A549 (cell line): ENCODE results near the gene SYT8. TPM values are rescaled to one million over a fixed set of nuclear protein-coding genes. Genes with fewer than 3 reads are reported as not detected.
A peak's percentile ranks its signal among the peaks of the same experiment; 100 is the strongest.
"Not testable (repeated sequence)": the region's sequence is repeated elsewhere in the genome, so short reads cannot be mapped to it uniquely, and the experiment has no call there.

ENCODE experiments used
- ATAC-seq, 2 experiments: fragments of 200-7000 bp in 1 of 2; fragments of >200 bp in 1 of 2; cut with Nextera tagmentation in 1 of 2; cut with Tn5 transposase in 1 of 2; 3 replicates each; pipeline versions ENCODE4 v1.8.0 to v1.9.1; 2018 to 2020; ENCODE audit warnings: mild to moderate bottlenecking in 1 of 2, moderate library complexity in 1 of 2
- CTCF ChIA-PET: fragments of 300-600 bp; sonication (Branson Sonifier 250); formaldehyde crosslinking; extraction: SDS; loops from one replicate; lab custom pipeline; 2021; ENCODE audit warnings: antibody characterized with exemption, inconsistent platforms; lab: Yijun Ruan, JAX
- POLR2A ChIA-PET: fragments of 350-600 bp; formaldehyde crosslinking; extraction: SDS; loops from one replicate; lab custom pipeline; 2021; ENCODE audit warnings: antibody characterized with exemption, inconsistent platforms; lab: Yijun Ruan, JAX
- DNase-seq, 2 experiments: peaks; one replicate each; pipeline versions ENCODE4 v3.0.0 to v3.0.0-alpha.2; 2011 to 2016; ENCODE audit warnings: low read depth in 1 of 2, low spot score in 1 of 2
- FAIRE-seq: peaks from 2 replicates; lab custom pipeline; 2011; peaks lifted over from hg19 to GRCh38; lab: Jason Lieb, UNC
- H3K27ac ChIP-seq, 2 experiments: fragments of >200 bp; sonication (Bioruptor Twin); formaldehyde crosslinking; 3 replicates each; pipeline ENCODE4 v1.5.1; 2016 to 2017
- H3K4me1 ChIP-seq: fragments of >200 bp; sonication (Bioruptor Twin); formaldehyde crosslinking; 3 replicates; pipeline ENCODE4 v1.6.1; 2016
- H3K4me2 ChIP-seq: fragments of >200 bp; sonication (Bioruptor Twin); formaldehyde crosslinking; 3 replicates; pipeline ENCODE4 v1.6.1; 2016
- H3K4me3 ChIP-seq: fragments of >200 bp; sonication (Bioruptor Twin); formaldehyde crosslinking; 3 replicates; pipeline ENCODE4 v1.5.1; 2016
- H3K9me3 ChIP-seq: fragments of >200 bp; sonication (Bioruptor Twin); formaldehyde crosslinking; 3 replicates; pipeline ENCODE4 v1.6.1; 2016
- CBX2 ChIP-seq: fragments of 200-600 bp; sonication (generic); IDR thresholded peaks from 2 replicates; pipeline ENCODE4 v1.6.1; 2016; ENCODE audit warnings: low read depth, mild to moderate bottlenecking, borderline replicate concordance
- EHMT2 ChIP-seq: fragments of 200-600 bp; sonication (generic); IDR thresholded peaks from 2 replicates; pipeline ENCODE4 v1.6.1; 2016; ENCODE audit warnings: antibody characterized with exemption, low read depth, mild to moderate bottlenecking, moderate library complexity
- EP300 ChIP-seq, 2 experiments: fragments of >200 bp; sonication (Bioruptor Twin); formaldehyde crosslinking; IDR thresholded peaks; 2 replicates in 1 of 2; 3 replicates in 1 of 2; pipeline ENCODE4 v1.6.1; 2016 to 2017
- FOSB ChIP-seq: fragments of 250-450 bp; sonication (Bioruptor Pico); IDR thresholded peaks from 2 replicates; pipeline ENCODE4 v1.5.0; 2020; ENCODE audit warnings: mild to moderate bottlenecking, moderate library complexity
- FOXS1 ChIP-seq: fragments of 250-450 bp; sonication (Bioruptor Pico); IDR thresholded peaks from 2 replicates; pipeline ENCODE4 v1.5.0; 2020; ENCODE audit warnings: mild to moderate bottlenecking, moderate library complexity
- JUNB ChIP-seq: fragments of >200 bp; sonication (Bioruptor Twin); formaldehyde crosslinking; IDR thresholded peaks from 2 replicates; pipeline ENCODE4 v1.6.1; 2016
- NPAS2 ChIP-seq: fragments of 250-450 bp; sonication (Bioruptor Pico); IDR thresholded peaks from 2 replicates; pipeline ENCODE4 v1.8.0; 2022; ENCODE audit warnings: mild to moderate bottlenecking, moderate library complexity, borderline replicate concordance
- NR3C1 ChIP-seq: fragments of >200 bp; sonication (Bioruptor Twin); formaldehyde crosslinking; IDR thresholded peaks from 3 replicates; pipeline ENCODE4 v1.6.1; 2017
- PHF8 ChIP-seq: fragments of 200-600 bp; sonication (generic); IDR thresholded peaks from 2 replicates; pipeline ENCODE4 v1.6.1; 2016; ENCODE audit warnings: low read depth, mild to moderate bottlenecking, antibody characterized with exemption, moderate library complexity, borderline replicate concordance
- POLR2AphosphoS2 ChIP-seq: conservative IDR thresholded peaks from 2 replicates; pipeline ENCODE4 v1.6.1; 2012; ENCODE audit warnings: low read length, improper control_type of control experiment, inconsistent platforms
- RAD21 ChIP-seq, 2 experiments: fragments of >200 bp in 1 of 2; sonication (Bioruptor Twin) in 1 of 2; formaldehyde crosslinking in 1 of 2; IDR thresholded peaks in 1 of 2; conservative IDR thresholded peaks in 1 of 2; 2 replicates in 1 of 2; 3 replicates in 1 of 2; pipeline ENCODE4 v1.6.1; 2012 to 2018; ENCODE audit warnings: inconsistent platforms in 1 of 2
- RARB ChIP-seq: fragments of 250-450 bp; sonication (Bioruptor Pico); IDR thresholded peaks from 2 replicates; pipeline ENCODE4 v1.8.0; 2021; ENCODE audit warnings: mild to moderate bottlenecking, moderate library complexity
- RCOR1 ChIP-seq: fragments of 150-350 bp; IDR thresholded peaks from 2 replicates; pipeline ENCODE4 v1.6.1; 2014; ENCODE audit warnings: antibody characterized with exemption, low read length, low read depth
- SMC3 ChIP-seq: fragments of >200 bp; sonication (Bioruptor Twin); formaldehyde crosslinking; IDR thresholded peaks from 3 replicates; pipeline ENCODE4 v1.6.1; 2018; ENCODE audit warnings: inconsistent platforms
- TFCP2L1 ChIP-seq: fragments of 250-450 bp; sonication (Bioruptor Pico); IDR thresholded peaks from 2 replicates; pipeline ENCODE4 v1.5.0; 2021; ENCODE audit warnings: mild to moderate bottlenecking
- ZC3H11A ChIP-seq: fragments of 450-650 bp; IDR thresholded peaks from 2 replicates; pipeline ENCODE4 v1.6.1; 2014; ENCODE audit warnings: antibody characterized with exemption, mild to moderate bottlenecking
- ZFP36 ChIP-seq: fragments of 450-650 bp; IDR thresholded peaks from 2 replicates; pipeline ENCODE4 v1.6.1; 2014; ENCODE audit warnings: borderline replicate concordance; ENCODE audit not compliant: partially characterized antibody
- ZSCAN20 ChIP-seq: fragments of 250-450 bp; sonication (Bioruptor Pico); IDR thresholded peaks from 2 replicates; pipeline ENCODE4 v1.8.0; 2022; ENCODE audit warnings: mild to moderate bottlenecking, moderate library complexity
- WGBS: methylation state at CpG from one replicate; pipeline ENCODE4 v1.1.6; 2017; ENCODE audit errors: missing lambda C conversion rate; 5-methylcytosine and 5-hydroxymethylcytosine counted together
- polyA plus RNA-seq, 4 experiments: library from polyadenylated mRNA; depleted of rRNA in 3 of 4; stranded (reverse); fragments of >200 nt; fragmentation: RNase III in 1 of 4; extraction: RNeasy Plus Mini Kit Qiagen cat#74134 plus additional on column Dnase treatment in 1 of 4; gene quantifications; 2 replicates in 3 of 4; 3 replicates in 1 of 4; pipeline ENCODE4 v1.2.3, GENCODE V29; 2011 to 2017
- TF ChIP-seq, protein P1 (sequence below): fragments of 200-600 bp; sonication (generic); IDR thresholded peaks from 2 replicates; pipeline ENCODE4 v1.6.1; 2016; ENCODE audit warnings: antibody characterized with exemption, mild to moderate bottlenecking, moderate library complexity
- TF ChIP-seq, protein P2 (sequence below): IDR thresholded peaks from 2 replicates; pipeline ENCODE4 v1.6.1; 2012; ENCODE audit warnings: low read depth, borderline replicate concordance
- TF ChIP-seq, protein P3 (sequence below): fragments of >200 bp; sonication (Bioruptor Twin); formaldehyde crosslinking; IDR thresholded peaks from 3 replicates; pipeline ENCODE4 v1.5.1; 2016
- TF ChIP-seq, protein P4 (sequence below): IDR thresholded peaks from 2 replicates; pipeline ENCODE4 v1.6.1; 2012
- TF ChIP-seq, protein P5 (sequence below): IDR thresholded peaks from 2 replicates; pipeline ENCODE4 v1.6.1; 2012

The SYT8 gene
- polyA plus RNA-seq, 2 of the 4 experiments (the other 2 are of a cell fraction): 0.25 TPM; not detected in 1

DNA sequence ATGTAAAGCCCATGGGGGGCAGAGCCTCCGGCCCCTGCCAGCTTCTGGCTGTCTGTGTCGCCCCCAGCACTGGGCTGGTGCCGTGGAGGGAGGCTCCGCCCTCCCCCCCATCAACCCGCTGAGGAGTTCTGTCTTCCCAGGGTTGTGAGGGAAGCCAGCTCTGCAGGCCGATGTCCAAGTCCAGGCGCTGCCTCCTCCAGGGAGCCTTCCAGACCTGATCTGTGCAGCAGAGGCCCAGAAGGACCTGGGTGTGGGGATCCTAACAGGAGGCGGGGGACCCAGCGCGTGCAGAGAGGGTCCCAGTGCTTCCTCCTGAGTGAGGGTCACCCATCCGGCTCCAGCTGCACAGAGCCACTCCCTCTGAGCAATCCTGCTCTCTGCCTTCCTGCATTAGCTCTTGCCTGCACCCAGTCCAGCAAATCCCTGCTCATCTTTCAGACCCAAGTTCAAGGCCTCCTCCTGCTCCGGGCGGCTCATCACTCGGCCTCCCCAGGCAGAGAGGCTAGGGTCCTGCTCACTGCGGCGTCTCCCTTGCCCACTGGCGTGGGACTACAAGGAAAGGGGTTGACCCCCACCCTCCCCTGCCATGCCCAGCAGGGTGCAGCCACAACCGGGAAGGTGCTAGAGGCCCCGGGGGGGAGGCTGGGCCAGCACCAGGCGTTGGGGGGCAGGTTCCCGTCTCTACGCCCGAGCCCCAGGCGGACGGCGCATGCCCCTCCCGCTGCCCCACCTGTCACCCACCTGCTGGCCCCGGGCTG, 40.5 kb downstream of the SYT8 start:
- H3K4me3 ChIP-seq: no peak overlapping the region
- 82% methylated on average over 15 of the region's 28 CpGs for WGBS
- H3K4me1 ChIP-seq: peaks cover 24% of the 10 kb centered on the region
- POLR2A ChIA-PET: no interaction called here
- H3K27ac ChIP-seq: peak overlapping the region in 1 of 2 experiments; percentile 48; a peak in 1 of 6 replicates
- CTCF ChIA-PET: interaction anchor here (1.0 to 10.1 kb wide), 17 partner anchors 7 to 277 kb away, joined by 3 to 334 read pairs (median 7); partner anchors contain the start of genes PRR33, TNNI2 and TNNT3
- no peak overlapping the region for H3K4me2 ChIP-seq
- no peaks in the 10 kb centered on the region for H3K9me3 ChIP-seq
- TF ChIP-seq ZFP36 (peak; percentile 60), FOXS1 (no peak)
- DNase-seq (no peak), FAIRE-seq (no peak), ATAC-seq (no peak)

DNA sequence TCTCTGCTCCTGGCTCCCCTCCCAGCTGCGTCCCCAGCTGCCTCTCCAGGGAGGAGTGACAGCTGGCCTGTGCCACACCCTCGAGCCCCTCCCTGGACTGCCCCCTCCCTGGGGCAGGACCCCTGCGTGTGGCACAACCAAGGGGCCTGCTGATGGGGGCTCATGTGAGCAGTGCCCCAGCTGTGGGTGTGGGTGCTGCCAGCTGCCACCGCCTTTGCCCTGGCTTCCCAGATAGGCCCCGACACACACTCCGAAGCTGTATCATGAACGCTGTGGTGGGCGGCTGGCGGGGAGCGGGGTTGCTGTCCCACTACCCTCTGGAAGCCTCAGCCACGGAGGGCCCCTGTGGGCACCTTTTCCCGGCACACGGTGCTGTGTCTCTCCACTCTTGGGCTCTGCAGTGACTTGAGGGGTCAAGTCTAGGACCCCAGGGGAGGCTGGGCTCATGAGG, 41.1 kb downstream of the SYT8 start:
- DNase-seq, ATAC-seq, H3K4me3 ChIP-seq, H3K4me2 ChIP-seq, H3K9me3 ChIP-seq, FAIRE-seq, POLR2A ChIA-PET: not testable (repeated sequence)
- Histone ChIP-seq H3K4me1 (peaks cover 21% of the 10 kb centered on the region; the same call in 2 of the 3 replicates), H3K27ac (peak overlapping the region in 1 of 2 experiments; percentile 65; a peak in 3 of 6 replicates)
- WGBS: 97% methylated on average over 5 of the region's 13 CpGs
- CTCF ChIA-PET: interaction anchor here (0.5 to 10.1 kb wide), 43 partner anchors 8 to 276 kb away, joined by 3 to 334 read pairs (median 5); partner anchors contain the start of genes LSP1, MRPL23, PRR33 and TNNI2

DNA sequence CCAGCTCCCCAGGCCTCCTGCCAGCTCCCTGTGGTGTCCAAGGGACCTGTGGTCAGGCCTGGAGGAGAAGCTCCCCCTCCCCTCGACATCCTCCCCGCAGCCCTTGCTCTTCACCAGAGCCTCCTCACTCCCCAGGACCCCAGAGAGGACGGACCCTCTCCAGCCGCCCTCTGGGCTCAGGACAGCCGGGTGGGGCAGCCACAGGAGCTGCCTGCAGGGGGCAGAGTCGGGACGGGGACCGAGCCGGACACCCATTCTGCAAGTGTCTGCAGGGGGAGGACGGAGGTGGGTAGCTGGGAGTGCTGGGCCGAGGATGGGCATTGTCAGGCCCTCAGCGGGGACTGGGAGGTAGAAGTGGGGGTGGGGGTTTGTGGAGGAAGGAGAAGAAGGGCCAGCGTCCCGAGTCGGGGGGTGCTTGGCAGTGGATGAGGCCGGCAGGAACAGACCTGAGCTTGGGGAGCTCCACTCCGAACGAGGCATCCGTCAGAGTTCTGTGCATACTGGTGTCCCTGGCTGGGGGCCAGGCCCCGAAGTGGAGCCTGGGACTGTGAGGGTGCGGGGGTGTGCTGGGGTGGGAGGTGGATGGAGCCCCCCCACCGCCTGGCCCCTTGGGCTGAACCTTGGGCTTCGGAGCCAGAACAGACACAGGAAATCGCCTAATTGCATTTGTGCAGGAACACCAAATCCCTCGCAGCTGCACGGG, 41.7 kb downstream of the SYT8 start:
- Histone ChIP-seq H3K9me3 (no peaks in the 10 kb centered on the region), H3K27ac (peak overlapping the region in 1 of 2 experiments; percentile 65; a peak in 3 of 6 replicates), H3K4me2 (peak overlapping the region; percentile 47; the same call in 1 of the 3 replicates), H3K4me3 (no peak overlapping the region), H3K4me1 (peaks cover 19% of the 10 kb centered on the region; the same call in 2 of the 3 replicates)
- ATAC-seq (peak; percentile 57 to 79; a peak in 4 of 6 replicates), DNase-seq (peak; percentile 48 to 80), FAIRE-seq (no peak)
- 39% methylated on average over 4 of the region's 26 CpGs for WGBS
- ChIA-PET POLR2A (no interaction called here), CTCF (interaction anchor here (0.5 to 10.1 kb wide), 54 partner anchors 9 to 313 kb away, joined by 3 to 334 read pairs (median 4); partner anchors contain the start of genes H19, LSP1, MRPL23 and PRR33)
- TF ChIP-seq RARB (CRISPR knock-in tag): no peak
- no peak for TF ChIP-seq CBX2
- no peak for TF ChIP-seq ZC3H11A
- TF ChIP-seq, protein P1, sequence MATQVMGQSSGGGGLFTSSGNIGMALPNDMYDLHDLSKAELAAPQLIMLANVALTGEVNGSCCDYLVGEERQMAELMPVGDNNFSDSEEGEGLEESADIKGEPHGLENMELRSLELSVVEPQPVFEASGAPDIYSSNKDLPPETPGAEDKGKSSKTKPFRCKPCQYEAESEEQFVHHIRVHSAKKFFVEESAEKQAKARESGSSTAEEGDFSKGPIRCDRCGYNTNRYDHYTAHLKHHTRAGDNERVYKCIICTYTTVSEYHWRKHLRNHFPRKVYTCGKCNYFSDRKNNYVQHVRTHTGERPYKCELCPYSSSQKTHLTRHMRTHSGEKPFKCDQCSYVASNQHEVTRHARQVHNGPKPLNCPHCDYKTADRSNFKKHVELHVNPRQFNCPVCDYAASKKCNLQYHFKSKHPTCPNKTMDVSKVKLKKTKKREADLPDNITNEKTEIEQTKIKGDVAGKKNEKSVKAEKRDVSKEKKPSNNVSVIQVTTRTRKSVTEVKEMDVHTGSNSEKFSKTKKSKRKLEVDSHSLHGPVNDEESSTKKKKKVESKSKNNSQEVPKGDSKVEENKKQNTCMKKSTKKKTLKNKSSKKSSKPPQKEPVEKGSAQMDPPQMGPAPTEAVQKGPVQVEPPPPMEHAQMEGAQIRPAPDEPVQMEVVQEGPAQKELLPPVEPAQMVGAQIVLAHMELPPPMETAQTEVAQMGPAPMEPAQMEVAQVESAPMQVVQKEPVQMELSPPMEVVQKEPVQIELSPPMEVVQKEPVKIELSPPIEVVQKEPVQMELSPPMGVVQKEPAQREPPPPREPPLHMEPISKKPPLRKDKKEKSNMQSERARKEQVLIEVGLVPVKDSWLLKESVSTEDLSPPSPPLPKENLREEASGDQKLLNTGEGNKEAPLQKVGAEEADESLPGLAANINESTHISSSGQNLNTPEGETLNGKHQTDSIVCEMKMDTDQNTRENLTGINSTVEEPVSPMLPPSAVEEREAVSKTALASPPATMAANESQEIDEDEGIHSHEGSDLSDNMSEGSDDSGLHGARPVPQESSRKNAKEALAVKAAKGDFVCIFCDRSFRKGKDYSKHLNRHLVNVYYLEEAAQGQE: no peak
- TF ChIP-seq, protein P2, sequence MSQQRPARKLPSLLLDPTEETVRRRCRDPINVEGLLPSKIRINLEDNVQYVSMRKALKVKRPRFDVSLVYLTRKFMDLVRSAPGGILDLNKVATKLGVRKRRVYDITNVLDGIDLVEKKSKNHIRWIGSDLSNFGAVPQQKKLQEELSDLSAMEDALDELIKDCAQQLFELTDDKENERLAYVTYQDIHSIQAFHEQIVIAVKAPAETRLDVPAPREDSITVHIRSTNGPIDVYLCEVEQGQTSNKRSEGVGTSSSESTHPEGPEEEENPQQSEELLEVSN: no peak
- no peak for TF ChIP-seq PHF8
- TF ChIP-seq TFCP2L1 (CRISPR knock-in tag): no peak
- TF ChIP-seq FOSB (CRISPR knock-in tag): no peak
- TF ChIP-seq SMC3: peak; percentile 44; the same call in 1 of the 3 replicates
- TF ChIP-seq JUNB: no peak
- TF ChIP-seq, protein P3, sequence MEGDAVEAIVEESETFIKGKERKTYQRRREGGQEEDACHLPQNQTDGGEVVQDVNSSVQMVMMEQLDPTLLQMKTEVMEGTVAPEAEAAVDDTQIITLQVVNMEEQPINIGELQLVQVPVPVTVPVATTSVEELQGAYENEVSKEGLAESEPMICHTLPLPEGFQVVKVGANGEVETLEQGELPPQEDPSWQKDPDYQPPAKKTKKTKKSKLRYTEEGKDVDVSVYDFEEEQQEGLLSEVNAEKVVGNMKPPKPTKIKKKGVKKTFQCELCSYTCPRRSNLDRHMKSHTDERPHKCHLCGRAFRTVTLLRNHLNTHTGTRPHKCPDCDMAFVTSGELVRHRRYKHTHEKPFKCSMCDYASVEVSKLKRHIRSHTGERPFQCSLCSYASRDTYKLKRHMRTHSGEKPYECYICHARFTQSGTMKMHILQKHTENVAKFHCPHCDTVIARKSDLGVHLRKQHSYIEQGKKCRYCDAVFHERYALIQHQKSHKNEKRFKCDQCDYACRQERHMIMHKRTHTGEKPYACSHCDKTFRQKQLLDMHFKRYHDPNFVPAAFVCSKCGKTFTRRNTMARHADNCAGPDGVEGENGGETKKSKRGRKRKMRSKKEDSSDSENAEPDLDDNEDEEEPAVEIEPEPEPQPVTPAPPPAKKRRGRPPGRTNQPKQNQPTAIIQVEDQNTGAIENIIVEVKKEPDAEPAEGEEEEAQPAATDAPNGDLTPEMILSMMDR: peak; percentile 61
- no peak for TF ChIP-seq NPAS2 (CRISPR knock-in tag)
- TF ChIP-seq RAD21 (conservative IDR thresholded peaks at IDR 0.05 in 1 of 2, IDR thresholded peaks at IDR 0.05 in 1 of 2): peak; percentile 40 to 44; a peak in 4 of 5 replicates
- no peak for TF ChIP-seq ZSCAN20 (CRISPR knock-in tag)
- TF ChIP-seq, protein P4, sequence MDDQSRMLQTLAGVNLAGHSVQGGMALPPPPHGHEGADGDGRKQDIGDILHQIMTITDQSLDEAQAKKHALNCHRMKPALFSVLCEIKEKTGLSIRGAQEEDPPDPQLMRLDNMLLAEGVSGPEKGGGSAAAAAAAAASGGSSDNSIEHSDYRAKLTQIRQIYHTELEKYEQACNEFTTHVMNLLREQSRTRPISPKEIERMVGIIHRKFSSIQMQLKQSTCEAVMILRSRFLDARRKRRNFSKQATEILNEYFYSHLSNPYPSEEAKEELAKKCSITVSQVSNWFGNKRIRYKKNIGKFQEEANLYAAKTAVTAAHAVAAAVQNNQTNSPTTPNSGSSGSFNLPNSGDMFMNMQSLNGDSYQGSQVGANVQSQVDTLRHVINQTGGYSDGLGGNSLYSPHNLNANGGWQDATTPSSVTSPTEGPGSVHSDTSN: no peak
- no peak for TF ChIP-seq EP300 (IDR thresholded peaks at IDR 0.05)
- TF ChIP-seq ZFP36: no peak
- no peak for TF ChIP-seq EHMT2
- no peak for TF ChIP-seq POLR2AphosphoS2
- TF ChIP-seq NR3C1: no peak
- no peak for TF ChIP-seq RCOR1
- TF ChIP-seq, protein P5, sequence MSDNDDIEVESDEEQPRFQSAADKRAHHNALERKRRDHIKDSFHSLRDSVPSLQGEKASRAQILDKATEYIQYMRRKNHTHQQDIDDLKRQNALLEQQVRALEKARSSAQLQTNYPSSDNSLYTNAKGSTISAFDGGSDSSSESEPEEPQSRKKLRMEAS: no peak
